ENCODE results near the gene CNTN4.

The CNTN4 gene

DNA sequence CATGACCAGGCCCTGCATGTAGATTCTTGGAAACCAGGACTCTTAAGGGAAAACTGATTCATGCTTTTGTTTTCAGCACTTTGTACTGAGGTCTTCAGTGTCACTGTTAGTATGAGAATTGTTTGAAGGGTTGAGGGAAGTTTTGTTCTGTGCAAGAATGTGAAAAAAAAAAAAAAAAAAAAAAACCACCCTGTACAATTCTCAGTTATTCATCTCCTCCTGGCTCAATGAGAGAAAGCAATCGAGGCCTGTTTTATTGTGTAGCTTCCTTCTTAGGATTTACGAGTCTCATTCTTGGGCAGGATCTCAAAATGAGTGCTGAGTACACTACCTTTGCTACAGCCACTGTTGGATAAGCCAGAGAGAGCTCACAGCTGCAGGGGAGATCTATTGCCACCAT lies 469.5 kb downstream of the CNTN4 start:
- Histone ChIP-seq H3K4me1 (ENCODE audit: insufficient read depth, low read length, severe bottlenecking) (no peaks in the 10 kb centered on the region), H3K9me2 (ENCODE audit: low read depth, low read length) (no peaks in the 10 kb centered on the region), H3K9ac (ENCODE audit: low read length) (no peak overlapping the region), H3K79me2 (ENCODE audit: insufficient read depth, low read length) (no peaks in the 10 kb centered on the region), H3F3A (ENCODE audit: insufficient read depth, low read length) (no peaks in the 10 kb centered on the region), H3K36me3 (ENCODE audit: insufficient read depth, low read length) (no peaks in the 10 kb centered on the region), H3K4me3 (ENCODE audit: low read depth, low read length, poor library complexity, severe bottlenecking) (no peak overlapping the region), H3K4me2 (ENCODE audit: low read length) (no peak overlapping the region), H2AFZ (ENCODE audit: low read length) (no peak overlapping the region), H3K9me3 (ENCODE audit: low read length) (no peaks in the 10 kb centered on the region), H3K27me3 (ENCODE audit: insufficient read depth, low read length) (no peaks in the 10 kb centered on the region), H4K20me1 (ENCODE audit: insufficient read depth, low read length) (no peaks in the 10 kb centered on the region), H3K27ac (ENCODE audit: low read depth, low read length, poor library complexity, severe bottlenecking) (no peak overlapping the region)
- TF ChIP-seq EZH2 (IDR thresholded peaks at IDR 0.05; ENCODE audit: borderline replicate concordance, low read length), result no peak

DNA sequence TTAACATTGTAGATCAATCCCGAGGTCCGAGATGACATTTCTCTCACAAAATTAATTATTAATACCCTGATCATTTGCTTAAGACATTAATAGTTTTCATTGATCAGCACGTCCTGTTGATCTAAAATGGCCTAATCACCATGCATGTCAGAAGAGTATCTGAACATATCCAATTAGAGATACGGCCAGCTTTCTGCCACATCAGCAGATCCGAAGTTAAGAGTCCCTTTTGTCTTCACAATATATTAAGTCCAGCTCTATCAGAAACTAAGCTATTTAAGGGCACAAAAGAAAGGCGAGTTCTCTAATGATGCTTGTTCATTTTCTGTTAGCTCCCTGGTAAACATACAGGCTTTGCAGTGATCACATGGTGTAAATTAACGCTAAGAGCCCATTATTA lies 470.3 kb downstream of the CNTN4 start:
- no peaks in the 10 kb centered on the region for H3F3A ChIP-seq (ENCODE audit: insufficient read depth, low read length)
- H3K9me3 ChIP-seq (ENCODE audit: low read length), result no peaks in the 10 kb centered on the region
- H3K4me2 ChIP-seq (ENCODE audit: low read length), result no peak overlapping the region
- H3K9me2 ChIP-seq (ENCODE audit: low read depth, low read length), result no peaks in the 10 kb centered on the region
- H4K20me1 ChIP-seq (ENCODE audit: insufficient read depth, low read length), result no peaks in the 10 kb centered on the region
- H2AFZ ChIP-seq (ENCODE audit: low read length), result no peak overlapping the region
- H3K79me2 ChIP-seq (ENCODE audit: insufficient read depth, low read length), result no peaks in the 10 kb centered on the region
- no peak overlapping the region for H3K4me3 ChIP-seq (ENCODE audit: low read depth, low read length, poor library complexity, severe bottlenecking)
- no peaks in the 10 kb centered on the region for H3K27me3 ChIP-seq (ENCODE audit: insufficient read depth, low read length)
- no peak for TF ChIP-seq EZH2 (IDR thresholded peaks at IDR 0.05; ENCODE audit: borderline replicate concordance, low read length)
- TF ChIP-seq, protein P1, sequence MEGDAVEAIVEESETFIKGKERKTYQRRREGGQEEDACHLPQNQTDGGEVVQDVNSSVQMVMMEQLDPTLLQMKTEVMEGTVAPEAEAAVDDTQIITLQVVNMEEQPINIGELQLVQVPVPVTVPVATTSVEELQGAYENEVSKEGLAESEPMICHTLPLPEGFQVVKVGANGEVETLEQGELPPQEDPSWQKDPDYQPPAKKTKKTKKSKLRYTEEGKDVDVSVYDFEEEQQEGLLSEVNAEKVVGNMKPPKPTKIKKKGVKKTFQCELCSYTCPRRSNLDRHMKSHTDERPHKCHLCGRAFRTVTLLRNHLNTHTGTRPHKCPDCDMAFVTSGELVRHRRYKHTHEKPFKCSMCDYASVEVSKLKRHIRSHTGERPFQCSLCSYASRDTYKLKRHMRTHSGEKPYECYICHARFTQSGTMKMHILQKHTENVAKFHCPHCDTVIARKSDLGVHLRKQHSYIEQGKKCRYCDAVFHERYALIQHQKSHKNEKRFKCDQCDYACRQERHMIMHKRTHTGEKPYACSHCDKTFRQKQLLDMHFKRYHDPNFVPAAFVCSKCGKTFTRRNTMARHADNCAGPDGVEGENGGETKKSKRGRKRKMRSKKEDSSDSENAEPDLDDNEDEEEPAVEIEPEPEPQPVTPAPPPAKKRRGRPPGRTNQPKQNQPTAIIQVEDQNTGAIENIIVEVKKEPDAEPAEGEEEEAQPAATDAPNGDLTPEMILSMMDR (IDR thresholded peaks at IDR 0.05; ENCODE audit: low read length), result no peak
- no peaks in the 10 kb centered on the region for H3K4me1 ChIP-seq (ENCODE audit: insufficient read depth, low read length, severe bottlenecking)
- H3K27ac ChIP-seq (ENCODE audit: low read depth, low read length, poor library complexity, severe bottlenecking), result no peak overlapping the region
- no peak overlapping the region for H3K9ac ChIP-seq (ENCODE audit: low read length)
- H3K36me3 ChIP-seq (ENCODE audit: insufficient read depth, low read length), result no peaks in the 10 kb centered on the region

GRCh38 chr3:2577571-2577970 lies 478.9 kb downstream of the CNTN4 start:
- Histone ChIP-seq H3K79me2 (ENCODE audit: insufficient read depth, low read length) (no peaks in the 10 kb centered on the region), H3K9ac (ENCODE audit: low read length) (no peak overlapping the region), H3F3A (ENCODE audit: insufficient read depth, low read length) (no peaks in the 10 kb centered on the region), H3K9me3 (ENCODE audit: low read length) (no peaks in the 10 kb centered on the region), H3K36me3 (ENCODE audit: insufficient read depth, low read length) (no peaks in the 10 kb centered on the region), H2AFZ (ENCODE audit: low read length) (no peak overlapping the region), H3K4me3 (ENCODE audit: low read depth, low read length, poor library complexity, severe bottlenecking) (no peak overlapping the region), H3K27ac (ENCODE audit: low read depth, low read length, poor library complexity, severe bottlenecking) (no peak overlapping the region), H3K4me2 (ENCODE audit: low read length) (no peak overlapping the region), H3K4me1 (ENCODE audit: insufficient read depth, low read length, severe bottlenecking) (no peaks in the 10 kb centered on the region), H3K9me2 (ENCODE audit: low read depth, low read length) (no peaks in the 10 kb centered on the region), H3K27me3 (ENCODE audit: insufficient read depth, low read length) (no peaks in the 10 kb centered on the region), H4K20me1 (ENCODE audit: insufficient read depth, low read length) (no peaks in the 10 kb centered on the region)
- no peak for TF ChIP-seq EZH2 (IDR thresholded peaks at IDR 0.05; ENCODE audit: borderline replicate concordance, low read length)
- TF ChIP-seq, protein P1 (IDR thresholded peaks at IDR 0.05; ENCODE audit: low read length), result no peak

GRCh38 chr3:2578560-2578959 lies 479.9 kb downstream of the CNTN4 start:
- no peaks in the 10 kb centered on the region for H3F3A ChIP-seq (ENCODE audit: insufficient read depth, low read length)
- H3K9me2 ChIP-seq (ENCODE audit: low read depth, low read length), result no peaks in the 10 kb centered on the region
- H3K9ac ChIP-seq (ENCODE audit: low read length), result no peak overlapping the region
- H3K27ac ChIP-seq (ENCODE audit: low read depth, low read length, poor library complexity, severe bottlenecking), result no peak overlapping the region
- H3K36me3 ChIP-seq (ENCODE audit: insufficient read depth, low read length), result no peaks in the 10 kb centered on the region
- no peak overlapping the region for H3K4me2 ChIP-seq (ENCODE audit: low read length)
- no peaks in the 10 kb centered on the region for H3K4me1 ChIP-seq (ENCODE audit: insufficient read depth, low read length, severe bottlenecking)
- no peak for TF ChIP-seq EZH2 (IDR thresholded peaks at IDR 0.05; ENCODE audit: borderline replicate concordance, low read length)
- TF ChIP-seq, protein P1 (IDR thresholded peaks at IDR 0.05; ENCODE audit: low read length), result no peak
- no peaks in the 10 kb centered on the region for H4K20me1 ChIP-seq (ENCODE audit: insufficient read depth, low read length)
- no peaks in the 10 kb centered on the region for H3K27me3 ChIP-seq (ENCODE audit: insufficient read depth, low read length)
- H3K9me3 ChIP-seq (ENCODE audit: low read length), result no peaks in the 10 kb centered on the region
- no peak overlapping the region for H3K4me3 ChIP-seq (ENCODE audit: low read depth, low read length, poor library complexity, severe bottlenecking)
- H3K79me2 ChIP-seq (ENCODE audit: insufficient read depth, low read length), result no peaks in the 10 kb centered on the region
- H2AFZ ChIP-seq (ENCODE audit: low read length), result no peak overlapping the region
